Liver (tissue), 9 donors: Measurements from ENCODE around the gene CD81. TPM values are rescaled to one million over a fixed set of nuclear protein-coding genes. Genes with fewer than 3 reads are reported as not detected.

Source experiments
- DNase-seq: peaks from one replicate; pipeline ENCODE4 v3.0.0-alpha.2; 2017; ENCODE audit warnings: low spot score
- H3K27ac ChIP-seq, 2 donors: one replicate each; pipeline ENCODE4 v1.7.0; 2013; ENCODE audit warnings: inconsistent platforms in 2 of 2, low read length in 2 of 2, control low read depth in 1 of 2, low read depth in 1 of 2, mild to moderate bottlenecking in 1 of 2
- H3K27me3 ChIP-seq, 4 donors: one replicate each; pipeline versions ENCODE4 v1.6.1 to v1.7.0; 2013; ENCODE audit warnings: low read length in 3 of 4, inconsistent platforms in 1 of 4, mild to moderate bottlenecking in 1 of 4, moderate library complexity in 1 of 4; ENCODE audit not compliant: control insufficient read depth in 4 of 4, insufficient read depth in 4 of 4
- H3K36me3 ChIP-seq, 4 donors: one replicate each; pipeline versions ENCODE4 v1.6.1 to v1.7.0; 2013; ENCODE audit warnings: low read length in 3 of 4, mild to moderate bottlenecking in 3 of 4, low read depth in 1 of 4, moderate library complexity in 1 of 4; ENCODE audit not compliant: control insufficient read depth in 4 of 4, insufficient read depth in 3 of 4
- H3K4me1 ChIP-seq, 4 donors: one replicate each; pipeline versions ENCODE4 v1.6.1 to v1.7.0; 2013; ENCODE audit warnings: low read length in 3 of 4, mild to moderate bottlenecking in 3 of 4, moderate library complexity in 1 of 4; ENCODE audit not compliant: control insufficient read depth in 4 of 4, insufficient read depth in 4 of 4
- H3K4me3 ChIP-seq, 3 donors: one replicate each; pipeline versions ENCODE4 v1.6.1 to v1.7.0; 2013; ENCODE audit warnings: low read length in 3 of 3, control low read depth in 1 of 3, low read depth in 1 of 3, mild to moderate bottlenecking in 1 of 3
- H3K9ac ChIP-seq, 2 donors: one replicate each; pipeline ENCODE4 v1.7.0; 2013; ENCODE audit warnings: low read length in 2 of 2, mild to moderate bottlenecking in 2 of 2, moderate library complexity in 2 of 2, control low read depth in 1 of 2, low read depth in 1 of 2
- H3K9me3 ChIP-seq, 4 donors: one replicate each; pipeline versions ENCODE4 v1.6.1 to v1.7.0; 2013; ENCODE audit warnings: low read length in 3 of 4; ENCODE audit not compliant: control insufficient read depth in 4 of 4
- ATF3 ChIP-seq: IDR thresholded peaks from 2 replicates; pipeline ENCODE4 v1.6.1; 2016; ENCODE audit warnings: antibody characterized with exemption
- EGR1 ChIP-seq, 2 donors: IDR thresholded peaks; 2 replicates each; pipeline ENCODE4 v1.6.1; 2016 to 2018; ENCODE audit warnings: antibody characterized with exemption in 2 of 2, low read depth in 2 of 2
- FOXA1 ChIP-seq: IDR thresholded peaks from 2 replicates; pipeline ENCODE4 v1.6.1; 2016; ENCODE audit warnings: antibody characterized with exemption
- FOXA2 ChIP-seq: IDR thresholded peaks from 2 replicates; pipeline ENCODE4 v1.6.1; 2016; ENCODE audit warnings: antibody characterized with exemption
- GABPA ChIP-seq, 2 donors: IDR thresholded peaks in 1 of 2; conservative IDR thresholded peaks in 1 of 2; 2 replicates each; pipeline ENCODE4 v1.6.1; 2016; ENCODE audit warnings: antibody characterized with exemption in 2 of 2, mild to moderate bottlenecking in 1 of 2, moderate library complexity in 1 of 2
- HNF4A ChIP-seq, 2 donors: conservative IDR thresholded peaks; 2 replicates each; pipeline ENCODE4 v1.6.1; 2016; ENCODE audit warnings: antibody characterized with exemption in 2 of 2, mild to moderate bottlenecking in 2 of 2
- HNF4G ChIP-seq: IDR thresholded peaks from 2 replicates; pipeline ENCODE4 v1.6.1; 2016; ENCODE audit warnings: antibody characterized with exemption
- JUND ChIP-seq, 2 donors: IDR thresholded peaks; 2 replicates each; pipeline ENCODE4 v1.6.1; 2016; ENCODE audit warnings: antibody characterized with exemption in 2 of 2
- MAX ChIP-seq: IDR thresholded peaks from 2 replicates; pipeline ENCODE4 v1.6.1; 2016; ENCODE audit warnings: antibody characterized with exemption
- NR2F2 ChIP-seq: IDR thresholded peaks from 2 replicates; pipeline ENCODE4 v1.6.1; 2016; ENCODE audit warnings: antibody characterized with exemption
- RAD21 ChIP-seq, 2 donors: IDR thresholded peaks; 2 replicates each; pipeline ENCODE4 v1.6.1; 2016; ENCODE audit warnings: antibody characterized with exemption in 2 of 2, mild to moderate bottlenecking in 2 of 2
- RXRA ChIP-seq, 2 donors: IDR thresholded peaks; 2 replicates each; pipeline ENCODE4 v1.6.1; 2017 to 2018; ENCODE audit warnings: antibody characterized with exemption in 2 of 2, mild to moderate bottlenecking in 1 of 2
- SP1 ChIP-seq: IDR thresholded peaks from 2 replicates; pipeline ENCODE4 v1.6.1; 2018; ENCODE audit warnings: antibody characterized with exemption, mild to moderate bottlenecking
- TAF1 ChIP-seq: conservative IDR thresholded peaks from 2 replicates; pipeline ENCODE4 v1.6.1; 2016; ENCODE audit warnings: antibody characterized with exemption, mild to moderate bottlenecking
- YY1 ChIP-seq: IDR thresholded peaks from 2 replicates; pipeline ENCODE4 v1.6.1; 2016; ENCODE audit warnings: antibody characterized with exemption, mild to moderate bottlenecking
- WGBS: extraction: QIAGEN DNeasy Blood & Tissue Kit; methylation state at CpG from one replicate; pipeline ENCODE4 v1.1.7; 2013; 5-methylcytosine and 5-hydroxymethylcytosine counted together
- polyA plus RNA-seq, 2 donors: library from polyadenylated mRNA; stranded (reverse) in 1 of 2; unstranded in 1 of 2; fragments of 200-250 nt in 1 of 2; fragments of >200 nt in 1 of 2; fragmentation: Nextera tagmentation in 1 of 2; extraction: Ambion mirVana in 1 of 2; gene quantifications; one replicate each; pipeline versions ENCODE4 v1.2.1 to v1.2.3, GENCODE V29; 2013 to 2015
- total RNA-seq, 2 donors: library from RNA; depleted of rRNA; stranded (reverse); fragments of >200 nt; gene quantifications; one replicate each; pipeline ENCODE4 v1.2.3, GENCODE V29; 2014
- TF ChIP-seq, protein P1 (sequence below): IDR thresholded peaks from 2 replicates; pipeline ENCODE4 v1.6.1; 2016; ENCODE audit warnings: antibody characterized with exemption, mild to moderate bottlenecking
- TF ChIP-seq, protein P2 (sequence below): IDR thresholded peaks from 2 replicates; pipeline ENCODE4 v1.6.1; 2016; ENCODE audit warnings: antibody characterized with exemption
- donor health status: healthy.
- donor health status: healthy.
- donor health status: healthy.
- donor health status: healthy.
- donor health status: healthy.

The CD81 gene
- total and polyA plus RNA-seq, 4 donors, result 76.9 to 712 (median 164) TPM

- peaks cover 0 to 3% (median 0%) of the 10 kb centered on the region in 4 donors for H3K27me3 ChIP-seq
- no peaks in the 10 kb centered on the region for H3K9me3 ChIP-seq
- H3K27ac ChIP-seq, result no peak overlapping the region
- no peak for DNase-seq
- no peak overlapping the region for H3K9ac ChIP-seq
- peaks cover 0 to 13% (median 1%) of the 10 kb centered on the region in 4 donors for H3K4me1 ChIP-seq
- H3K36me3 ChIP-seq, result no peaks in the 10 kb centered on the region
- H3K4me3 ChIP-seq, result peak overlapping the region in 1 of 3 donors; percentile 54
- TF ChIP-seq RAD21 (IDR thresholded peaks at IDR 0.05) (no peak), NR2F2 (no peak), SP1 (no peak), FOXA2 (no peak), ATF3 (no peak), RXRA (IDR thresholded peaks at IDR 0.05) (no peak), TAF1 (no peak), HNF4G (no peak), HNF4A (conservative IDR thresholded peaks at IDR 0.05) (no peak), GABPA (IDR thresholded peaks at IDR 0.05 in 1 of 2, conservative IDR thresholded peaks at IDR 0.05 in 1 of 2) (no peak), MAX (no peak), EGR1 (IDR thresholded peaks at IDR 0.05; ENCODE audit: low read depth in 2 of 2) (no peak), FOXA1 (no peak), JUND (IDR thresholded peaks at IDR 0.05) (no peak)
- TF ChIP-seq, protein P1, sequence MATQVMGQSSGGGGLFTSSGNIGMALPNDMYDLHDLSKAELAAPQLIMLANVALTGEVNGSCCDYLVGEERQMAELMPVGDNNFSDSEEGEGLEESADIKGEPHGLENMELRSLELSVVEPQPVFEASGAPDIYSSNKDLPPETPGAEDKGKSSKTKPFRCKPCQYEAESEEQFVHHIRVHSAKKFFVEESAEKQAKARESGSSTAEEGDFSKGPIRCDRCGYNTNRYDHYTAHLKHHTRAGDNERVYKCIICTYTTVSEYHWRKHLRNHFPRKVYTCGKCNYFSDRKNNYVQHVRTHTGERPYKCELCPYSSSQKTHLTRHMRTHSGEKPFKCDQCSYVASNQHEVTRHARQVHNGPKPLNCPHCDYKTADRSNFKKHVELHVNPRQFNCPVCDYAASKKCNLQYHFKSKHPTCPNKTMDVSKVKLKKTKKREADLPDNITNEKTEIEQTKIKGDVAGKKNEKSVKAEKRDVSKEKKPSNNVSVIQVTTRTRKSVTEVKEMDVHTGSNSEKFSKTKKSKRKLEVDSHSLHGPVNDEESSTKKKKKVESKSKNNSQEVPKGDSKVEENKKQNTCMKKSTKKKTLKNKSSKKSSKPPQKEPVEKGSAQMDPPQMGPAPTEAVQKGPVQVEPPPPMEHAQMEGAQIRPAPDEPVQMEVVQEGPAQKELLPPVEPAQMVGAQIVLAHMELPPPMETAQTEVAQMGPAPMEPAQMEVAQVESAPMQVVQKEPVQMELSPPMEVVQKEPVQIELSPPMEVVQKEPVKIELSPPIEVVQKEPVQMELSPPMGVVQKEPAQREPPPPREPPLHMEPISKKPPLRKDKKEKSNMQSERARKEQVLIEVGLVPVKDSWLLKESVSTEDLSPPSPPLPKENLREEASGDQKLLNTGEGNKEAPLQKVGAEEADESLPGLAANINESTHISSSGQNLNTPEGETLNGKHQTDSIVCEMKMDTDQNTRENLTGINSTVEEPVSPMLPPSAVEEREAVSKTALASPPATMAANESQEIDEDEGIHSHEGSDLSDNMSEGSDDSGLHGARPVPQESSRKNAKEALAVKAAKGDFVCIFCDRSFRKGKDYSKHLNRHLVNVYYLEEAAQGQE, result no peak
- TF ChIP-seq, protein P2, sequence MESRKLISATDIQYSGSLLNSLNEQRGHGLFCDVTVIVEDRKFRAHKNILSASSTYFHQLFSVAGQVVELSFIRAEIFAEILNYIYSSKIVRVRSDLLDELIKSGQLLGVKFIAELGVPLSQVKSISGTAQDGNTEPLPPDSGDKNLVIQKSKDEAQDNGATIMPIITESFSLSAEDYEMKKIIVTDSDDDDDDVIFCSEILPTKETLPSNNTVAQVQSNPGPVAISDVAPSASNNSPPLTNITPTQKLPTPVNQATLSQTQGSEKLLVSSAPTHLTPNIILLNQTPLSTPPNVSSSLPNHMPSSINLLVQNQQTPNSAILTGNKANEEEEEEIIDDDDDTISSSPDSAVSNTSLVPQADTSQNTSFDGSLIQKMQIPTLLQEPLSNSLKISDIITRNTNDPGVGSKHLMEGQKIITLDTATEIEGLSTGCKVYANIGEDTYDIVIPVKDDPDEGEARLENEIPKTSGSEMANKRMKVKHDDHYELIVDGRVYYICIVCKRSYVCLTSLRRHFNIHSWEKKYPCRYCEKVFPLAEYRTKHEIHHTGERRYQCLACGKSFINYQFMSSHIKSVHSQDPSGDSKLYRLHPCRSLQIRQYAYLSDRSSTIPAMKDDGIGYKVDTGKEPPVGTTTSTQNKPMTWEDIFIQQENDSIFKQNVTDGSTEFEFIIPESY, result no peak
- WGBS, result 46% methylated on average over 23 of the region's 23 CpGs
These were observed 68.8 kb downstream of the CD81 start for GRCh38 chr11:2445746-2446551.

- H3K4me1 ChIP-seq, result peaks cover 0 to 13% (median 1%) of the 10 kb centered on the region in 4 donors
- H3K4me3 ChIP-seq, result no peak overlapping the region
- no peak for DNase-seq
- no peaks in the 10 kb centered on the region for H3K36me3 ChIP-seq
- WGBS, result 65% methylated on average over 15 of the region's 15 CpGs
- peaks cover 0 to 3% (median 0%) of the 10 kb centered on the region in 4 donors for H3K27me3 ChIP-seq
- no peak overlapping the region for H3K9ac ChIP-seq
- H3K9me3 ChIP-seq, result no peaks in the 10 kb centered on the region
- H3K27ac ChIP-seq, result no peak overlapping the region
- TF ChIP-seq JUND (IDR thresholded peaks at IDR 0.05), result no peak
- TF ChIP-seq SP1, result no peak
- no peak for TF ChIP-seq HNF4A (conservative IDR thresholded peaks at IDR 0.05)
- TF ChIP-seq, protein P1, result no peak
- TF ChIP-seq, protein P2, result no peak
- no peak for TF ChIP-seq GABPA (IDR thresholded peaks at IDR 0.05 in 1 of 2, conservative IDR thresholded peaks at IDR 0.05 in 1 of 2)
- no peak for TF ChIP-seq MAX
- TF ChIP-seq YY1, result no peak
- TF ChIP-seq TAF1, result no peak
- TF ChIP-seq ATF3, result no peak
These were observed 69.6 kb downstream of the CD81 start for GRCh38 chr11:2446590-2447252.
